WERI-Rb-1 (cell line): ENCODE results near the gene CD8B.

ENCODE experiments used
- DNase-seq: peaks from one replicate; pipeline ENCODE4 v3.0.0-alpha.2; 2020
- H3K27ac ChIP-seq: fragments of 250-450 bp; sonication (Bioruptor Pico); 2 replicates; pipeline ENCODE4 v1.5.1; 2020; ENCODE audit warnings: mild to moderate bottlenecking, moderate library complexity
- H3K27me3 ChIP-seq: fragments of 250-450 bp; sonication (Bioruptor Pico); 2 replicates; pipeline ENCODE4 v1.5.1; 2021; ENCODE audit warnings: mild to moderate bottlenecking, low read depth, moderate library complexity; ENCODE audit not compliant: insufficient read depth, severe bottlenecking
- H3K36me3 ChIP-seq: fragments of 250-450 bp; sonication (Bioruptor Pico); 2 replicates; pipeline ENCODE4 v1.5.1; 2020; ENCODE audit warnings: mild to moderate bottlenecking, moderate library complexity
- H3K4me3 ChIP-seq: 2 replicates; pipeline ENCODE4 v1.5.1; 2011; ENCODE audit warnings: low read depth, mild to moderate bottlenecking, control low read depth, low read length
- H3K9me3 ChIP-seq: fragments of 250-450 bp; sonication (Bioruptor Pico); 2 replicates; pipeline ENCODE4 v1.5.1; 2021; ENCODE audit warnings: mild to moderate bottlenecking, moderate library complexity; ENCODE audit not compliant: severe bottlenecking
- TF ChIP-seq, protein P1 (sequence below): IDR thresholded peaks from 2 replicates; pipeline ENCODE4 v1.5.1; 2011; ENCODE audit warnings: low read depth, mild to moderate bottlenecking, control low read depth, inconsistent platforms, low read length

The CD8B gene

DNA sequence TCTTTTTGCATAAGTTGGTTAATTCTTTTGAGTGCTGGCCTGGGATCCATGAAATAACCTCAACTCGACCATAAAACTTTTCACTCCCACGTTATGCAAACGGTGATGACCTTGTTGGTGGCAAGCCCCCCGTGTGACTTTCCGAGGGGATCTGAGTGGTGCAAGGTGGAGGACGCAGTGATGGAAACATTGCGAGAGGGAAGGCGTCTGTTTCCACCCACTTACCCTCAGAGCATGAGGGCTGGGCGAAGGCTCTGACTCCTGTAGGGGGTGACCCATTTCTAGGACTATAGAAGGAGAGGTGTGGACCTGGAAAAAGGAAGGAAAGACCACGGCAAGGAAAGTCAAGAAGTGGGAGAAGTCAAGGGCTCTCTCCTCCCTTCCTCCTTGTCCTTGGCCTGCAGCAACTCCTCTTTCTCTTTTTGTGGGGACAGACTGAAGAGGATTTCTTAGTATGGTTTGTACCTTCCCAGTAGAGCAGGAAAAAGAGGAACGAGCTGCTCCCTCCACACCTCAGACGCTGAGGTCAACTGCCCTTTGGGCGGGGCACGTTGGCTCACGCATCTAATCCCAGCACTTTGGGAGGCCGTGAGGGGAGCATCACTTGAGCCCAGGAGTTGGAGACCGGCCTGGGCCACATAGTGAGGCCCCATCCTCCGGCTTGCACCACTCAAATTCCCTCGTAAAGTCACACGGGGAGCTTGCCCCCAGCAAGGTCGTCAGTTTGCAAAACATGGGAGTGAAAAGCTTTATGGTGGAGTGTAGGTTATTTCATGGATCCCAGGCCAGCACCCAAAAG lies 55.4 kb downstream of the CD8B start:
- H3K9me3 ChIP-seq = no peaks in the 10 kb centered on the region
- no peak overlapping the region for H3K4me3 ChIP-seq
- H3K36me3 ChIP-seq = no peaks in the 10 kb centered on the region
- no peak overlapping the region for H3K27ac ChIP-seq
- TF ChIP-seq, protein P1, sequence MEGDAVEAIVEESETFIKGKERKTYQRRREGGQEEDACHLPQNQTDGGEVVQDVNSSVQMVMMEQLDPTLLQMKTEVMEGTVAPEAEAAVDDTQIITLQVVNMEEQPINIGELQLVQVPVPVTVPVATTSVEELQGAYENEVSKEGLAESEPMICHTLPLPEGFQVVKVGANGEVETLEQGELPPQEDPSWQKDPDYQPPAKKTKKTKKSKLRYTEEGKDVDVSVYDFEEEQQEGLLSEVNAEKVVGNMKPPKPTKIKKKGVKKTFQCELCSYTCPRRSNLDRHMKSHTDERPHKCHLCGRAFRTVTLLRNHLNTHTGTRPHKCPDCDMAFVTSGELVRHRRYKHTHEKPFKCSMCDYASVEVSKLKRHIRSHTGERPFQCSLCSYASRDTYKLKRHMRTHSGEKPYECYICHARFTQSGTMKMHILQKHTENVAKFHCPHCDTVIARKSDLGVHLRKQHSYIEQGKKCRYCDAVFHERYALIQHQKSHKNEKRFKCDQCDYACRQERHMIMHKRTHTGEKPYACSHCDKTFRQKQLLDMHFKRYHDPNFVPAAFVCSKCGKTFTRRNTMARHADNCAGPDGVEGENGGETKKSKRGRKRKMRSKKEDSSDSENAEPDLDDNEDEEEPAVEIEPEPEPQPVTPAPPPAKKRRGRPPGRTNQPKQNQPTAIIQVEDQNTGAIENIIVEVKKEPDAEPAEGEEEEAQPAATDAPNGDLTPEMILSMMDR = no peak
- H3K27me3 ChIP-seq = peaks cover 5% of the 10 kb centered on the region
- DNase-seq = no peak

DNA sequence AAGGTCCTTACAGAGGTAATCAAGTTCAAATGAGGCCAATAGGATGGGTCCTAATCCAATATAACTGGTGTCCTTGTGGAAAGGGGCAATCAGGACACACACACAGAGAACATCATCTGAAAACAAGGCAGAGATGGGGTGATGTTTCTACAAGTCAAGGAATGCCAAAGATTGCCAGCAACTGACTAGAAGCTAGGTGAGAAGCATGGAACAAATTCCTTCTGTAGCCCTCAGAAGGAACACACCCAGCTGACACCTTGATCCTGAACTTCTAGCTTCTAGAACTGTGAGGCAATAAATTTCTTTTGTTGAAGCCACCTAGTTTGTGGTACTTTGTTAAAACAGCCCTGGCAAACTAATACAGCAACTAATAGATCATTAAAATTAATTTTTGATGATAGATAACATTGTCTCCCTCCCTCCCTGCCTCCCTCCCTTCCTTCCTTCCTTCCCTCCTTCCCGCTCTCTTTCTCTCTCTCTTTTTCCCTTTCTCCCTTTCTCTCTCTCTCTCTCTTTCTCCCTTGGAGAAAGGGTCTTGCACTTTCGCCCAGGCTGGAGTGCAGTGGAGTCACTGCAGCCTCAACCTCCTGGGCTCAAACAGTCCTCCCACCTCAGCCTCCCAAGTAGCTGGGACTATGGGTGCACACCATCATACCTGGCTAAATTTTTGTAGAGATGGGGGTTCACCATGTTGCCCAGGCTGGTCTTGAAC lies 60.7 kb downstream of the CD8B start:
- Histone ChIP-seq H3K36me3 (no peaks in the 10 kb centered on the region), H3K27ac (no peak overlapping the region), H3K9me3 (peaks cover 13% of the 10 kb centered on the region), H3K27me3 (peaks cover 3% of the 10 kb centered on the region), H3K4me3 (no peak overlapping the region)
- TF ChIP-seq, protein P1 = no peak
- DNase-seq = no peak

DNA sequence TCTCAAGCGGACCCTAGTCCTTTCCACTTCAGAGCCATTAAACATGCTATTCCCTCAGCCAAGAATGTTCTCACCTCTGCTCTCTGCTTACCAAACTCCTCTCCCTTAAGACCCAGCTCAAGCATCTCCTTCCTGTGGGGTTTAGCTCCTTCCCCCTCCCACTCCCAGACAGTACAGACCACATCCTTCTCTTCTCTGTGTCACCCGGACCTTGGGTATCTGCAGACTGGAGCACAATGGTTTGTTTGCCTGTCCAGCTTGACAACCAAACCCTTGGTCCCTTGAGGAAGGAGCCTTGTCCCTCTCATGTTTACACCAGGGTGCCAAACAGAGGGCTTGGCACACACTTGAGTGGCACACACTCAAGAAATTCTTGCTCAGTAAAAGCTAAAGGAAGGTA lies 66.8 kb downstream of the CD8B start:
- H3K36me3 ChIP-seq = no peaks in the 10 kb centered on the region
- no peak overlapping the region for H3K4me3 ChIP-seq
- TF ChIP-seq, protein P1 = no peak
- H3K9me3 ChIP-seq = peaks cover 14% of the 10 kb centered on the region
- no peak for DNase-seq
- no peak overlapping the region for H3K27ac ChIP-seq
- H3K27me3 ChIP-seq = peaks cover 24% of the 10 kb centered on the region

DNA sequence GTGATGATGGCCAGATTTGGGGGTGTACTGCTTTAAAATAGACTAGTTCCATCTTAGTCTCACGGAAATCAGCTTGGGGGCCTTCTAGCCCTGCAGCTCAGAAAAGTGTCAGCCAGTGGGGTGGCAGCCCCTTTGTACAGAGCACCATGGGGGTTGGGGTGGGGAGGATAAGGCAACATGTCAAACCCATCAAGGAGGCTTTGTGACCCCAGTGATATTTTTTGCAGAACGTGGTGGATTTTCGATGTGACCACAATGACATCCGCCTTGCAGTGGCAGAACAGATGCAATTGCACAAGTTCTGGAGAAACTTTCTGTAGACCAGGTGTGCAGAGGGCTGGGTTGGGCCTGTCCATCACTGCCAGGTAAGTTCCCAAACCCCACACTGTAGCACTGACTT lies 67.9 kb downstream of the CD8B start:
- peaks cover 34% of the 10 kb centered on the region for H3K27me3 ChIP-seq
- H3K4me3 ChIP-seq = no peak overlapping the region
- H3K36me3 ChIP-seq = no peaks in the 10 kb centered on the region
- peaks cover 14% of the 10 kb centered on the region for H3K9me3 ChIP-seq
- H3K27ac ChIP-seq = no peak overlapping the region
- no peak for DNase-seq
- TF ChIP-seq, protein P1 = no peak

DNA sequence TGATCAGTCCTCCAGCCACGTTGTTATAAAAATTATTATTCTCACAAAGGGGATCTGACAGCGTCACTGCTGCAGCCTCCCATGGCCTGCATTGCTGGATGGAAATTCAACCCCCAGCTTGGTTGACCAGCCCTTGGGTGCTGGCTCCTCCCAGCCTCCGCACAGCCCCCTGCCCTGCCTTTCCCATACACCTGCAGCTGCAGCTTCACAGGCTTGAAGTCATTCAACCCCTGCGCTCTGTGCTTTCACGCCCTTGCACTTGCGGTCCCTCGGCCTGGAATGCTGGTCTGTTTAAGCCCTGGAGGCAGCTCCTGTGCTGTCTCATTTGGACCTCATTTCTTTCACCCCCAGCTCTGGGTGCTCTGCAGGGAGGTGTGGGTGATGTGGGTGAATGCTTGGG lies 70.1 kb downstream of the CD8B start:
- Histone ChIP-seq H3K4me3 (no peak overlapping the region), H3K36me3 (no peaks in the 10 kb centered on the region), H3K27ac (no peak overlapping the region), H3K27me3 (peaks cover 37% of the 10 kb centered on the region), H3K9me3 (peaks cover 5% of the 10 kb centered on the region)
- TF ChIP-seq, protein P1 = no peak
- no peak for DNase-seq
